ENCODE data around the gene MAB21L3.

Gene MAB21L3

GRCh38 chr1:116167625-116168276, 56.6 kb downstream of the MAB21L3 start:
- no peak for DNase-seq

GRCh38 chr1:116168277-116169032, 57.3 kb downstream of the MAB21L3 start:
- peak; percentile 79 for DNase-seq

- DNase-seq = no peak
These were observed 58.7 kb downstream of the MAB21L3 start for GRCh38 chr1:116169898-116170297.

- no peak for DNase-seq
These were observed 59.8 kb downstream of the MAB21L3 start for GRCh38 chr1:116170721-116171589.

- no peak for DNase-seq
These were observed 61.5 kb downstream of the MAB21L3 start for GRCh38 chr1:116172666-116173065.

- DNase-seq = no peak
These were observed 64.4 kb downstream of the MAB21L3 start for GRCh38 chr1:116175611-116176010.

- DNase-seq = no peak
These were observed 65.1 kb downstream of the MAB21L3 start for GRCh38 chr1:116176306-116176789.

GRCh38 chr1:116177861-116178260, 66.7 kb downstream of the MAB21L3 start:
- no peak for DNase-seq

- no peak for DNase-seq
These were observed 67.6 kb downstream of the MAB21L3 start for GRCh38 chr1:116178837-116179236.

- DNase-seq = no peak
These were observed 68.2 kb downstream of the MAB21L3 start for GRCh38 chr1:116179419-116179818.

- DNase-seq = no peak
These were observed 68.8 kb downstream of the MAB21L3 start for GRCh38 chr1:116179964-116180363.

GRCh38 chr1:116182019-116182714, 71.0 kb downstream of the MAB21L3 start:
- no peak for DNase-seq
